Aorta (tissue), 5 donors: ENCODE data around the gene TPRG1. TPM values are rescaled to one million over a fixed set of nuclear protein-coding genes. Genes with fewer than 3 reads are reported as not detected.
A peak's percentile ranks its signal among the peaks of the same experiment; 100 is the strongest.

Source experiments
- ATAC-seq: fragments of 200-7000 bp; cut with Tn5 transposase; one replicate; pipeline ENCODE4 v1.9.1; 2022; ENCODE audit warnings: moderate library complexity; ENCODE audit not compliant: low FRiP score
- DNase-seq, 2 donors: peaks; one replicate each; pipeline ENCODE4 v3.0.0-alpha.2; 2020
- H3K27ac ChIP-seq, 2 donors: one replicate each; pipeline ENCODE4 v1.5.1; 2013; ENCODE audit warnings: low read length in 2 of 2, mild to moderate bottlenecking in 2 of 2, moderate library complexity in 2 of 2, control low read depth in 1 of 2, inconsistent platforms in 1 of 2, low read depth in 1 of 2
- H3K27me3 ChIP-seq, 2 donors: one replicate each; pipeline ENCODE4 v1.6.1; 2013; ENCODE audit warnings: control low read depth in 1 of 2, low read length in 1 of 2, mild to moderate bottlenecking in 1 of 2, moderate library complexity in 1 of 2; ENCODE audit not compliant: insufficient read depth in 2 of 2, control insufficient read depth in 1 of 2
- H3K36me3 ChIP-seq, 2 donors: one replicate each; pipeline ENCODE4 v1.6.1; 2013; ENCODE audit warnings: control low read depth in 1 of 2, low read length in 1 of 2, mild to moderate bottlenecking in 1 of 2; ENCODE audit not compliant: insufficient read depth in 2 of 2, control insufficient read depth in 1 of 2
- H3K4me1 ChIP-seq, 2 donors: one replicate each; pipeline ENCODE4 v1.6.1; 2013; ENCODE audit warnings: low read length in 2 of 2, control low read depth in 1 of 2, mild to moderate bottlenecking in 1 of 2, moderate library complexity in 1 of 2; ENCODE audit not compliant: insufficient read depth in 2 of 2, control insufficient read depth in 1 of 2
- H3K4me3 ChIP-seq, 2 donors: one replicate each; pipeline ENCODE4 v1.5.1; 2013; ENCODE audit warnings: low read length in 2 of 2, control low read depth in 1 of 2, mild to moderate bottlenecking in 1 of 2
- H3K9me3 ChIP-seq: one replicate; pipeline ENCODE4 v1.6.1; 2013; ENCODE audit warnings: mild to moderate bottlenecking, low read length; ENCODE audit not compliant: control insufficient read depth
- WGBS, 2 donors: extraction: QIAGEN DNeasy Blood & Tissue Kit; methylation state at CpG; one replicate each; pipeline ENCODE4 v1.1.7; 2013; 5-methylcytosine and 5-hydroxymethylcytosine counted together
- intact Hi-C, 2 donors: fragments of 100-400 bp; cut with DNase I; formaldehyde crosslinking; loops; one replicate each; pipeline versions ENCODE4 v1.14.2 to v1.15.0; 2022
- polyA plus RNA-seq, 2 donors: library from polyadenylated mRNA; stranded (reverse); fragments of 200-250 nt; gene quantifications; one replicate each; pipeline ENCODE4 v1.2.3, GENCODE V29; 2013
- total RNA-seq, 2 donors: library from RNA; stranded (reverse); fragmentation: NEBNext Ultra II Directional; extraction: Animal tissue kit (Norgen Biotek cat#: 25700); gene quantifications; one replicate each; pipeline ENCODE4 v1.2.1, GENCODE V29; 2021
- donor health status: healthy with polysubstance abuse.
- donor health status: Bipolar disorder and iron deficiency.
- donor health status: DM: no; HTN: no; CAD: no.
- donor health status: DM: no; HTN: no; CAD: no.
- donor health status: DM: yes; HTN: yes; CAD: no.

Gene TPRG1
- total and polyA plus RNA-seq, 4 donors, result 4.5 to 19.8 (median 11.0) TPM

- Histone ChIP-seq H3K27me3 (no peaks in the 10 kb centered on the region), H3K4me1 (peaks cover 6% of the 10 kb centered on the region in 2 donors), H3K36me3 (no peaks in the 10 kb centered on the region), H3K27ac (no peak overlapping the region), H3K4me3 (no peak overlapping the region), H3K9me3 (no peaks in the 10 kb centered on the region)
- DNase-seq (peak in 1 of 2 donors; percentile 49), ATAC-seq (peak; percentile 75)
- WGBS, 2 donors, result 5 to 8% methylated on average over 3 of the region's 3 CpGs
- intact Hi-C loops, result no loop called here
Measured at GRCh38 chr3:189363590-189364255, 192.0 kb downstream of the TPRG1 start.

- peaks cover 3 to 6% of the 10 kb centered on the region in 2 donors for H3K4me1 ChIP-seq
- ATAC-seq (peak; percentile 36), DNase-seq (no peak)
- no peaks in the 10 kb centered on the region for H3K27me3 ChIP-seq
- no peaks in the 10 kb centered on the region for H3K36me3 ChIP-seq
- H3K9me3 ChIP-seq, result no peaks in the 10 kb centered on the region
- H3K4me3 ChIP-seq, result no peak overlapping the region
- WGBS, 2 donors, result 57 to 61% methylated on average over 3 of the region's 3 CpGs
- intact Hi-C loops, result no loop called here
- no peak overlapping the region for H3K27ac ChIP-seq
Measured at GRCh38 chr3:189365609-189366564, 194.1 kb downstream of the TPRG1 start.

DNA sequence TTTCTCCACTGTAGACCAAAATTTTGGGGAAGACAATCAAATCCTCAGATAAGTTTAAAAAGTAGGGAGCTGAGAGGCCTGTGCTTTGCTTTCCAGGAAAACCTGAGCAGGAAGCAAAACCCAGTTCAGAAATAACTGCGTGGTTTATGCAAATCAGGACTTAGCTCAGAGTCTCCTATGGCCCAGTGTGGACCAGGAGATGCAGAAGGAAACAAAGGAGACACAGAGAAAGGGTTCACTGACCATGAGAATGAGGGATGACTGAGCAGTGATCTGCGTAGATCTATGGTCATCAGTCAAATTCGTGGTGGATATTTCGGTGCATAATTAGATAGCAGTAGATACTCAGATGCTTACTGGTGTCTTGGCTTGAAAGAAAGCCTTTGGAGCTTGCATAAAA lies 196.6 kb downstream of the TPRG1 start:
- Histone ChIP-seq H3K4me1 (peaks cover 3 to 4% of the 10 kb centered on the region in 2 donors), H3K36me3 (no peaks in the 10 kb centered on the region), H3K9me3 (no peaks in the 10 kb centered on the region), H3K27ac (no peak overlapping the region), H3K27me3 (no peaks in the 10 kb centered on the region), H3K4me3 (no peak overlapping the region)
- ATAC-seq, result no peak
- intact Hi-C loops, result no loop called here
- WGBS, 2 donors, result 89 to 91% methylated on average over 4 of the region's 4 CpGs
- no peak for DNase-seq

DNA sequence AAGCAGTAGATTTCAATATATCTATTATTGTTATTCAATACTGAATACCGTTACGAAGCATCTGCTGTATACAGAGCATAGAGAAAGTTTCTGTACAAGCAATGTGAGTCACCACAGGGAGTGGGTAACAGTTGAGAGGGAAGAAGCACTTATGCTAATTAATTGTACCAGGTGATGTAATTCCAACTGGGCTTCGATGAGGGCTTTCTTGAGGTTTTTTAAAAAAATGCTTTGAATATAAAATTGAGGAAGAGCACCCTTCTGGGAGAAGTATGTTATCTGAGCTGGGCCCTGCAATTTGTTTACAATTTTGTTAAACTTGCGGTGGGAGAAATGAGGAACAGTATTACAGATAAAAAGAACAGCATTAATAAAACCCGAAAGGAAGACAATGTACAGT lies 197.9 kb downstream of the TPRG1 start:
- no peaks in the 10 kb centered on the region for H3K36me3 ChIP-seq
- 92 to 95% methylated on average over 5 of the region's 5 CpGs for WGBS, 2 donors
- intact Hi-C loops, result no loop called here
- H3K4me1 ChIP-seq, result peaks cover 0 to 4% of the 10 kb centered on the region in 2 donors
- no peak for ATAC-seq
- no peak overlapping the region for H3K4me3 ChIP-seq
- H3K27me3 ChIP-seq, result no peaks in the 10 kb centered on the region
- no peaks in the 10 kb centered on the region for H3K9me3 ChIP-seq
- no peak overlapping the region for H3K27ac ChIP-seq
- no peak for DNase-seq

DNA sequence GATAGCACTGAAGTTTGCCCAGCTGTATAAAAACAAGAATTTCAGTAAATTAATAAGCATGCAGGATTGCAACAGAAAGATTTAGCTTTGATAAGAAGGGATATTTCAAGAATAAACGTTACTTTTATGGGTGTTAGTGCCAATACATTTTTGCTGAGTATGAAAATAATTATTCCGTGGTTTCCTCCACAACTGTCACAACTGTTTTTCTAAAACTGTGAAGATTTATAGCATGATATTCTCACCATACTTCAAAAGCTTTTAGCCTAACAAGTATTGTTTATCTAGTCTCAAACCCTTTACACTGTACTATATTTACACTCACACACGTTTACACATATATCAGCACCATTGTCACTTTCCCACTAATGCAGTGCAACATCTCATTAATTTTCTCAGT lies 200.5 kb downstream of the TPRG1 start:
- Histone ChIP-seq H3K27ac (no peak overlapping the region), H3K4me1 (no peaks in the 10 kb centered on the region), H3K4me3 (no peak overlapping the region), H3K27me3 (no peaks in the 10 kb centered on the region), H3K9me3 (no peaks in the 10 kb centered on the region), H3K36me3 (no peaks in the 10 kb centered on the region)
- 11 to 25% methylated on average over 3 of the region's 3 CpGs for WGBS, 2 donors
- DNase-seq (no peak), ATAC-seq (no peak)
- intact Hi-C loops, result no loop called here
